ENCODE data around the gene MYO10.

Gene MYO10

GRCh38 chr5:16625096-16625495, 311.0 kb downstream of the MYO10 start:
- Histone ChIP-seq H3K9ac (ENCODE audit: low read length) (no peak overlapping the region), H3K4me3 (ENCODE audit: low read length) (no peak overlapping the region), H3K4me1 (ENCODE audit: control insufficient read depth, insufficient read depth, low read length) (no peaks in the 10 kb centered on the region), H3K27ac (ENCODE audit: low read depth, low read length) (no peak overlapping the region), H3K27me3 (ENCODE audit: control insufficient read depth, insufficient read depth, low read length) (no peaks in the 10 kb centered on the region), H3K36me3 (ENCODE audit: control insufficient read depth, insufficient read depth, low read length) (no peaks in the 10 kb centered on the region)

- H3K27ac ChIP-seq (ENCODE audit: low read depth, low read length) = no peak overlapping the region
- H3K36me3 ChIP-seq (ENCODE audit: control insufficient read depth, insufficient read depth, low read length) = no peaks in the 10 kb centered on the region
- peaks cover 4% of the 10 kb centered on the region for H3K4me1 ChIP-seq (ENCODE audit: control insufficient read depth, insufficient read depth, low read length)
- no peaks in the 10 kb centered on the region for H3K27me3 ChIP-seq (ENCODE audit: control insufficient read depth, insufficient read depth, low read length)
- H3K9ac ChIP-seq (ENCODE audit: low read length) = no peak overlapping the region
- H3K4me3 ChIP-seq (ENCODE audit: low read length) = no peak overlapping the region
Observed at GRCh38 chr5:16619136-16619535, 317.0 kb downstream of the MYO10 start.

- H3K27me3 ChIP-seq (ENCODE audit: control insufficient read depth, insufficient read depth, low read length) = no peaks in the 10 kb centered on the region
- H3K4me1 ChIP-seq (ENCODE audit: control insufficient read depth, insufficient read depth, low read length) = peaks cover 4% of the 10 kb centered on the region
- H3K9ac ChIP-seq (ENCODE audit: low read length) = no peak overlapping the region
- no peaks in the 10 kb centered on the region for H3K36me3 ChIP-seq (ENCODE audit: control insufficient read depth, insufficient read depth, low read length)
- H3K4me3 ChIP-seq (ENCODE audit: low read length) = no peak overlapping the region
- H3K27ac ChIP-seq (ENCODE audit: low read depth, low read length) = no peak overlapping the region
Observed at GRCh38 chr5:16618138-16618897, 317.8 kb downstream of the MYO10 start.

- peaks cover 4% of the 10 kb centered on the region for H3K4me1 ChIP-seq (ENCODE audit: control insufficient read depth, insufficient read depth, low read length)
- H3K27me3 ChIP-seq (ENCODE audit: control insufficient read depth, insufficient read depth, low read length) = no peaks in the 10 kb centered on the region
- H3K9ac ChIP-seq (ENCODE audit: low read length) = peak overlapping the region; percentile 26
- peak overlapping the region; percentile 82 for H3K4me3 ChIP-seq (ENCODE audit: low read length)
- peak overlapping the region; percentile 23 for H3K27ac ChIP-seq (ENCODE audit: low read depth, low read length)
- H3K36me3 ChIP-seq (ENCODE audit: control insufficient read depth, insufficient read depth, low read length) = no peaks in the 10 kb centered on the region
Observed at GRCh38 chr5:16617274-16617968, 318.7 kb downstream of the MYO10 start.

GRCh38 chr5:16616536-16617273, 319.4 kb downstream of the MYO10 start, which contains the start of gene RETREG1:
Gene RETREG1, minus strand, starts transcription at chr5:16616997. Its CDS starts 26 bp downstream, at chr5:16616971.
- H3K27me3 ChIP-seq (ENCODE audit: control insufficient read depth, insufficient read depth, low read length) = no peaks in the 10 kb centered on the region
- H3K27ac ChIP-seq (ENCODE audit: low read depth, low read length) = peak within 1 kb of the TSS; percentile 35
- peaks cover 4% of the 10 kb centered on the region for H3K4me1 ChIP-seq (ENCODE audit: control insufficient read depth, insufficient read depth, low read length)
- H3K36me3 ChIP-seq (ENCODE audit: control insufficient read depth, insufficient read depth, low read length) = no peaks in the 10 kb centered on the region
- H3K4me3 ChIP-seq (ENCODE audit: low read length) = peak within 1 kb of the TSS; percentile 82
- H3K9ac ChIP-seq (ENCODE audit: low read length) = peak within 1 kb of the TSS; percentile 32

GRCh38 chr5:16615741-16616535, 320.1 kb downstream of the MYO10 start:
- Histone ChIP-seq H3K4me3 (ENCODE audit: low read length) (peak overlapping the region; percentile 82), H3K27me3 (ENCODE audit: control insufficient read depth, insufficient read depth, low read length) (no peaks in the 10 kb centered on the region), H3K9ac (ENCODE audit: low read length) (peak overlapping the region; percentile 32), H3K36me3 (ENCODE audit: control insufficient read depth, insufficient read depth, low read length) (no peaks in the 10 kb centered on the region), H3K27ac (ENCODE audit: low read depth, low read length) (no peak overlapping the region), H3K4me1 (ENCODE audit: control insufficient read depth, insufficient read depth, low read length) (peaks cover 4% of the 10 kb centered on the region)

- no peak overlapping the region for H3K27ac ChIP-seq (ENCODE audit: low read depth, low read length)
- no peaks in the 10 kb centered on the region for H3K36me3 ChIP-seq (ENCODE audit: control insufficient read depth, insufficient read depth, low read length)
- H3K4me1 ChIP-seq (ENCODE audit: control insufficient read depth, insufficient read depth, low read length) = peaks cover 4% of the 10 kb centered on the region
- H3K27me3 ChIP-seq (ENCODE audit: control insufficient read depth, insufficient read depth, low read length) = no peaks in the 10 kb centered on the region
- no peak overlapping the region for H3K9ac ChIP-seq (ENCODE audit: low read length)
- H3K4me3 ChIP-seq (ENCODE audit: low read length) = no peak overlapping the region
Observed at GRCh38 chr5:16612007-16612406, 324.1 kb downstream of the MYO10 start.

Measured in rectal smooth muscle tissue (tissue), 1 donor.